Measurements from ENCODE around the gene ANKRD13B.

ANKRD13B gene

DNA sequence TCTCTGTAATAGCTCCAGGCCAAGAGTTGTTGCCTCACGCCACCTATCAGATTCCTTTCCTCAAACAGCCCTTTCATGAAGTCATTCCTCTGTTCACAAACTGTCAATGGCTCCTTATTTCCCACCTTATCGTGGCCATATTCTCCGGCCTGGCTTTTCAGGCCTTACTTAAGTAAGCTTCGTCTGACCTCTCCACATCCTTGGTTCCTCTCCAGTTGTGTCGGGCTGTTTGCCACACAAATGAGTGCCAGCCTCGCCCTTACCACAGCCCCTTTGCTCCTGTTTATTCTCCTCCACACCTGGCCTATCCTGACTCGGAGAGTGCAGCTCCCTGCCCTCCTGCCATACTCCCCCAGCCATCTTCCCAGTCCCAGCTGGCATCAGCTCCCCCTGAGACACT, 22.4 kb upstream of the ANKRD13B start:
- H3K9ac ChIP-seq (ENCODE audit: low read length): no peak overlapping the region
- TF ChIP-seq EZH2phosphoT487 (IDR thresholded peaks at IDR 0.05; ENCODE audit: low read depth): no peak
- TF ChIP-seq, protein P1, sequence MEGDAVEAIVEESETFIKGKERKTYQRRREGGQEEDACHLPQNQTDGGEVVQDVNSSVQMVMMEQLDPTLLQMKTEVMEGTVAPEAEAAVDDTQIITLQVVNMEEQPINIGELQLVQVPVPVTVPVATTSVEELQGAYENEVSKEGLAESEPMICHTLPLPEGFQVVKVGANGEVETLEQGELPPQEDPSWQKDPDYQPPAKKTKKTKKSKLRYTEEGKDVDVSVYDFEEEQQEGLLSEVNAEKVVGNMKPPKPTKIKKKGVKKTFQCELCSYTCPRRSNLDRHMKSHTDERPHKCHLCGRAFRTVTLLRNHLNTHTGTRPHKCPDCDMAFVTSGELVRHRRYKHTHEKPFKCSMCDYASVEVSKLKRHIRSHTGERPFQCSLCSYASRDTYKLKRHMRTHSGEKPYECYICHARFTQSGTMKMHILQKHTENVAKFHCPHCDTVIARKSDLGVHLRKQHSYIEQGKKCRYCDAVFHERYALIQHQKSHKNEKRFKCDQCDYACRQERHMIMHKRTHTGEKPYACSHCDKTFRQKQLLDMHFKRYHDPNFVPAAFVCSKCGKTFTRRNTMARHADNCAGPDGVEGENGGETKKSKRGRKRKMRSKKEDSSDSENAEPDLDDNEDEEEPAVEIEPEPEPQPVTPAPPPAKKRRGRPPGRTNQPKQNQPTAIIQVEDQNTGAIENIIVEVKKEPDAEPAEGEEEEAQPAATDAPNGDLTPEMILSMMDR (IDR thresholded peaks at IDR 0.05; ENCODE audit: low read depth, low read length): no peak
- no peaks in the 10 kb centered on the region for H3K27me3 ChIP-seq (ENCODE audit: low read depth, low read length)
- H3K4me2 ChIP-seq (ENCODE audit: low read length): no peak overlapping the region
- no peak overlapping the region for H2AFZ ChIP-seq (ENCODE audit: low read depth, low read length)
- H3K9me3 ChIP-seq (ENCODE audit: insufficient read depth, low read length): no peaks in the 10 kb centered on the region
- H4K20me1 ChIP-seq (ENCODE audit: insufficient read depth, low read length): no peaks in the 10 kb centered on the region
- H3K4me3 ChIP-seq (ENCODE audit: low read length): no peak overlapping the region
- no peak overlapping the region for H3K27ac ChIP-seq (ENCODE audit: low read length)
- peaks cover 11% of the 10 kb centered on the region; the same call in 1 of the 2 replicates for H3K79me2 ChIP-seq (ENCODE audit: low read length)
- peaks cover 2% of the 10 kb centered on the region for H3K36me3 ChIP-seq (replicated peaks; ENCODE audit: low read depth, low read length)
- peaks cover 24% of the 10 kb centered on the region for H3K4me1 ChIP-seq (ENCODE audit: low read length)

DNA sequence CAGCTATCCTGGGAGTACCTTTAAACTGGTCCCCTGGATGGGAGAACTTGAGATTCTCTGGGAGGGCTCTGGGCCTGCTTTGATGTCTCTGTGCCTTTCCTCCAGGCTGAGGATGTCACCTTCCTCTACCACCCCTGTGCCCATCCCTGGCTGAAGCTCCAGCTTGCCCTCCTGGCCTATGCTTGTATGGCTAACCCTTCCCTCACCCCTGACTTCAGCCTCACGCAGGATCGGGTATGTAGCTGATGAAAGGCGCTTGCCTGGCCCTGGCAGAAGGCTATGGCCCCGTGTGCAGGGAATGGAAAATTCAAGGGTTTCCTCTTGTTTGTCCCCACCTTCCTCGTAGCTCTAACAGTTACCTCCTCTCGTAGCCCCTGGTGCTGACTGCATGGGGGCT, 21.4 kb upstream of the ANKRD13B start:
- Histone ChIP-seq H4K20me1 (ENCODE audit: insufficient read depth, low read length) (no peaks in the 10 kb centered on the region), H3K27me3 (ENCODE audit: low read depth, low read length) (no peaks in the 10 kb centered on the region), H3K4me2 (ENCODE audit: low read length) (no peak overlapping the region), H2AFZ (ENCODE audit: low read depth, low read length) (no peak overlapping the region), H3K79me2 (ENCODE audit: low read length) (peaks cover 2% of the 10 kb centered on the region; the same call in 1 of the 2 replicates), H3K4me3 (ENCODE audit: low read length) (no peak overlapping the region), H3K27ac (ENCODE audit: low read length) (no peak overlapping the region), H3K9ac (ENCODE audit: low read length) (no peak overlapping the region), H3K36me3 (replicated peaks; ENCODE audit: low read depth, low read length) (peaks cover 10% of the 10 kb centered on the region), H3K4me1 (ENCODE audit: low read length) (peaks cover 23% of the 10 kb centered on the region), H3K9me3 (ENCODE audit: insufficient read depth, low read length) (no peaks in the 10 kb centered on the region)
- TF ChIP-seq, protein P1 (IDR thresholded peaks at IDR 0.05; ENCODE audit: low read depth, low read length): no peak
- TF ChIP-seq EZH2phosphoT487 (IDR thresholded peaks at IDR 0.05; ENCODE audit: low read depth): no peak

DNA sequence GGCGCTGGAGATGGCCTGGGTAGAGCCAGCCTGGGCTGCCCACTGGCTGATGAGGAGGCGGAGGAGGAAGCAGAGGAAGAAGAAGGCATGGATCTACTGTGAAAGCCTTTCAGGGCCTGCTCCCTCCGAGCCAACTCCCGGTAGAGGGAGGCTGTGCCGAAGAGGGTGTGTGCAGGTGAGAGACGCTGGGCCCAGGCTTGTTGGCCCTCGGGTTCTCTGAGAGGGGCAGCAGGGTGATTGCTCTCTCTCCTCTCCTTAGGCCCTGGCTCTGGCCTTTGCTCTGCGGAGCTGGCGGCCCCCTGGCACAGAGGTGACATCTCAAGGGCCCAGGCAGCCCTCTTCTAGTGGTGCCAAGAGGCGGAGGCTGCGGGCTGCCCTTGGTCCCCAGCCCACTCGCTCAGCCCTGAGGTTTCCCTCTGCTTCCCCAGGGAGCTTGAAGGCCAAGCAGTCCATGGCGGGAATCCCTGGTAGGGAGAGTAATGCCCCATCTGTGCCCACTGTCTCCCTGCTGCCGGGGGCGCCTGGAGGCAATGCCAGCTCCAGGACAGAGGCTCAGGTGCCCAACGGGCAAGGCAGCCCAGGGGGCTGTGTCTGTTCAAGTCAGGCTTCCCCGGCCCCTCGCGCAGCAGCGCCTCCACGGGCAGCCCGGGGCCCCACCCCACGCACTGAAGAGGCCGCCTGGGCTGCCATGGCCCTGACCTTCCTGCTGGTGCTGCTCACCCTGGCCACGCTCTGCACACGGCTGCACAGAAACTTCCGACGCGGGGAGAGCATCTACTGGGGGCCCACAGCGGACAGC, 20.9 kb upstream of the ANKRD13B start:
- no peaks in the 10 kb centered on the region for H3K27me3 ChIP-seq (ENCODE audit: low read depth, low read length)
- H3K4me2 ChIP-seq (ENCODE audit: low read length): peak overlapping the region; percentile 68
- H3K36me3 ChIP-seq (replicated peaks; ENCODE audit: low read depth, low read length): peaks cover 11% of the 10 kb centered on the region
- H2AFZ ChIP-seq (ENCODE audit: low read depth, low read length): no peak overlapping the region
- H3K4me3 ChIP-seq (ENCODE audit: low read length): peak overlapping the region; percentile 69
- TF ChIP-seq, protein P1 (IDR thresholded peaks at IDR 0.05; ENCODE audit: low read depth, low read length): no peak
- TF ChIP-seq EZH2phosphoT487 (IDR thresholded peaks at IDR 0.05; ENCODE audit: low read depth): no peak
- no peaks in the 10 kb centered on the region for H4K20me1 ChIP-seq (ENCODE audit: insufficient read depth, low read length)
- H3K9ac ChIP-seq (ENCODE audit: low read length): peak overlapping the region; percentile 27; the same call in 1 of the 2 replicates
- H3K27ac ChIP-seq (ENCODE audit: low read length): no peak overlapping the region
- H3K79me2 ChIP-seq (ENCODE audit: low read length): no peaks in the 10 kb centered on the region; the same call in 1 of the 2 replicates
- H3K9me3 ChIP-seq (ENCODE audit: insufficient read depth, low read length): no peaks in the 10 kb centered on the region
- peaks cover 23% of the 10 kb centered on the region for H3K4me1 ChIP-seq (ENCODE audit: low read length)

DNA sequence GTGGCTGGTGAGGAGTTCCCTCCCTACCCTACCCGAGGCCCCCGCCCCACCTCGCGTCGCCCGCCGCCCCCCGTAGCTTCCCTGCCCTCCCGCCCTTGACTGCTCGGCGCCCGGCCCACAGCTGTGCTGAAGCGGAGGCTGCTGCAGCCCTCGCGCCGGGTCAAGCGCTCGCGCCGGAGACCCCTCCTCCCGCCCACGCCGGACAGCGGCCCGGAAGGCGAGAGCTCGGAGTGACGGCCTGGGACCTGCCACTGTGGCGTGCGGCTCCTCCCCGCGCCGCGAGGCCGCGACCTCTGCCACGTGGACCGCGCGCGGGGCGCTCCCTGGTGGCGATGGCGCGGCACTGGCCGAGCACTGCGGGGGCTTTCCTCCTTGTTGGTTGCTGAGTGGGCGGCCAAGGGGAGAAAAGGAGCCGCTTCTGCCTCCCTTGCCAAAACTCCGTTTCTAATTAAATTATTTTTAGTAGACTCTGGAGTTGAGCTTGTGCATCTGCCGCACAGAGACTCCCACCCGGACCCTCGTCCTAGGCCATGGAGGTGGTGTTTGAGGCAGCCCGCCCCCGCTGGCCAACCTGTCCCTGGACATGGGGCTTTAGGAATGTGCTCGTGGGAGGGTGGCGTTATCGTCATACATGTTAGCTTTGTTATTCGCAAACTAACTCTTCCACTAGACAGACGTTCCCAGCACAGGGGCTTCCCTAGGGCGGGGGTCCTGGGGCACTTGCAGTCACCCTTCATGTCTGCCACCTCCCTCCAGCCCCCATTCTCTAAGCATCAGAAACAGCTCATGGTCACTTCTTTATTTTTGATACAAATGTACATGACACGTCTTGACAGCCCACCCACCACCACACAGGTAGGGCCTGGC, 20.0 kb upstream of the ANKRD13B start:
- Histone ChIP-seq H3K27ac (ENCODE audit: low read length) (no peak overlapping the region), H3K4me2 (ENCODE audit: low read length) (peak overlapping the region; percentile 68), H3K79me2 (ENCODE audit: low read length) (no peaks in the 10 kb centered on the region), H3K9ac (ENCODE audit: low read length) (peak overlapping the region; percentile 27; the same call in 1 of the 2 replicates), H3K4me3 (ENCODE audit: low read length) (peak overlapping the region; percentile 69), H4K20me1 (ENCODE audit: insufficient read depth, low read length) (no peaks in the 10 kb centered on the region), H3K27me3 (ENCODE audit: low read depth, low read length) (no peaks in the 10 kb centered on the region), H3K36me3 (replicated peaks; ENCODE audit: low read depth, low read length) (peaks cover 16% of the 10 kb centered on the region), H3K4me1 (ENCODE audit: low read length) (peaks cover 23% of the 10 kb centered on the region), H3K9me3 (ENCODE audit: insufficient read depth, low read length) (no peaks in the 10 kb centered on the region), H2AFZ (ENCODE audit: low read depth, low read length) (no peak overlapping the region)
- TF ChIP-seq, protein P1 (IDR thresholded peaks at IDR 0.05; ENCODE audit: low read depth, low read length): peak; percentile 71
- TF ChIP-seq EZH2phosphoT487 (IDR thresholded peaks at IDR 0.05; ENCODE audit: low read depth): no peak
